ENCODE data around the gene CACNA1A. TPM values are rescaled to one million over a fixed set of nuclear protein-coding genes. Genes with fewer than 3 reads are reported as not detected.

Gene CACNA1A
- total RNA-seq, 1 donor = 0.21 TPM

- no peaks in the 10 kb centered on the region for H3K4me1 ChIP-seq (ENCODE audit: insufficient read depth, low read length)
- H3K9me3 ChIP-seq (ENCODE audit: low read depth, low read length) = no peaks in the 10 kb centered on the region
- H3K27me3 ChIP-seq (ENCODE audit: insufficient read depth, low read length) = peaks cover 46% of the 10 kb centered on the region
- H3K4me3 ChIP-seq (ENCODE audit: low read length) = no peak overlapping the region
These were observed 853 bp upstream of the CACNA1A start for GRCh38 chr19:13507053-13507611.

GRCh38 chr19:13505761-13506470, 363 bp downstream of the CACNA1A start:
- H3K27me3 ChIP-seq (ENCODE audit: insufficient read depth, low read length) = peaks cover 46% of the 10 kb centered on the region
- no peaks in the 10 kb centered on the region for H3K9me3 ChIP-seq (ENCODE audit: low read depth, low read length)
- no peaks in the 10 kb centered on the region for H3K4me1 ChIP-seq (ENCODE audit: insufficient read depth, low read length)
- no peak overlapping the region for H3K4me3 ChIP-seq (ENCODE audit: low read length)

- Histone ChIP-seq H3K4me3 (ENCODE audit: low read length) (no peak overlapping the region), H3K27me3 (ENCODE audit: insufficient read depth, low read length) (peaks cover 46% of the 10 kb centered on the region), H3K4me1 (ENCODE audit: insufficient read depth, low read length) (no peaks in the 10 kb centered on the region), H3K9me3 (ENCODE audit: low read depth, low read length) (no peaks in the 10 kb centered on the region)
These were observed 1.0 kb downstream of the CACNA1A start for GRCh38 chr19:13505164-13505695.

- no peaks in the 10 kb centered on the region for H3K9me3 ChIP-seq (ENCODE audit: low read depth, low read length)
- no peaks in the 10 kb centered on the region for H3K4me1 ChIP-seq (ENCODE audit: insufficient read depth, low read length)
- peaks cover 38% of the 10 kb centered on the region for H3K27me3 ChIP-seq (ENCODE audit: insufficient read depth, low read length)
- H3K4me3 ChIP-seq (ENCODE audit: low read length) = no peak overlapping the region
These were observed 2.6 kb downstream of the CACNA1A start for GRCh38 chr19:13503570-13504235.

GRCh38 chr19:13502231-13502630, 4.0 kb downstream of the CACNA1A start:
- H3K4me3 ChIP-seq (ENCODE audit: low read length) = no peak overlapping the region
- peaks cover 23% of the 10 kb centered on the region for H3K27me3 ChIP-seq (ENCODE audit: insufficient read depth, low read length)
- no peaks in the 10 kb centered on the region for H3K4me1 ChIP-seq (ENCODE audit: insufficient read depth, low read length)
- H3K9me3 ChIP-seq (ENCODE audit: low read depth, low read length) = no peaks in the 10 kb centered on the region

- Histone ChIP-seq H3K4me3 (ENCODE audit: low read length) (no peak overlapping the region), H3K27me3 (ENCODE audit: insufficient read depth, low read length) (peaks cover 7% of the 10 kb centered on the region), H3K9me3 (ENCODE audit: low read depth, low read length) (no peaks in the 10 kb centered on the region), H3K4me1 (ENCODE audit: insufficient read depth, low read length) (no peaks in the 10 kb centered on the region)
These were observed 6.6 kb downstream of the CACNA1A start for GRCh38 chr19:13499692-13500091.

GRCh38 chr19:13493516-13494310, 12.6 kb downstream of the CACNA1A start:
- Histone ChIP-seq H3K4me1 (ENCODE audit: insufficient read depth, low read length) (no peaks in the 10 kb centered on the region), H3K4me3 (ENCODE audit: low read length) (no peak overlapping the region), H3K9me3 (ENCODE audit: low read depth, low read length) (no peaks in the 10 kb centered on the region), H3K27me3 (ENCODE audit: insufficient read depth, low read length) (no peaks in the 10 kb centered on the region)

GRCh38 chr19:13492128-13492527, 14.2 kb downstream of the CACNA1A start:
- Histone ChIP-seq H3K27me3 (ENCODE audit: insufficient read depth, low read length) (no peaks in the 10 kb centered on the region), H3K4me3 (ENCODE audit: low read length) (no peak overlapping the region), H3K4me1 (ENCODE audit: insufficient read depth, low read length) (no peaks in the 10 kb centered on the region), H3K9me3 (ENCODE audit: low read depth, low read length) (no peaks in the 10 kb centered on the region)

- Histone ChIP-seq H3K9me3 (ENCODE audit: low read depth, low read length) (no peaks in the 10 kb centered on the region), H3K27me3 (ENCODE audit: insufficient read depth, low read length) (no peaks in the 10 kb centered on the region), H3K4me1 (ENCODE audit: insufficient read depth, low read length) (no peaks in the 10 kb centered on the region), H3K4me3 (ENCODE audit: low read length) (no peak overlapping the region)
These were observed 18.3 kb downstream of the CACNA1A start for GRCh38 chr19:13487985-13488384.

GRCh38 chr19:13484166-13484565, 22.1 kb downstream of the CACNA1A start:
- Histone ChIP-seq H3K9me3 (ENCODE audit: low read depth, low read length) (no peaks in the 10 kb centered on the region), H3K4me3 (ENCODE audit: low read length) (no peak overlapping the region), H3K27me3 (ENCODE audit: insufficient read depth, low read length) (no peaks in the 10 kb centered on the region), H3K4me1 (ENCODE audit: insufficient read depth, low read length) (no peaks in the 10 kb centered on the region)

- Histone ChIP-seq H3K4me3 (ENCODE audit: low read length) (no peak overlapping the region), H3K4me1 (ENCODE audit: insufficient read depth, low read length) (no peaks in the 10 kb centered on the region), H3K27me3 (ENCODE audit: insufficient read depth, low read length) (no peaks in the 10 kb centered on the region), H3K9me3 (ENCODE audit: low read depth, low read length) (no peaks in the 10 kb centered on the region)
These were observed 23.1 kb downstream of the CACNA1A start for GRCh38 chr19:13483215-13483614.

GRCh38 chr19:13478576-13478975, 27.7 kb downstream of the CACNA1A start:
- no peaks in the 10 kb centered on the region for H3K4me1 ChIP-seq (ENCODE audit: insufficient read depth, low read length)
- no peaks in the 10 kb centered on the region for H3K27me3 ChIP-seq (ENCODE audit: insufficient read depth, low read length)
- H3K9me3 ChIP-seq (ENCODE audit: low read depth, low read length) = peaks cover 5% of the 10 kb centered on the region
- no peak overlapping the region for H3K4me3 ChIP-seq (ENCODE audit: low read length)

- H3K4me3 ChIP-seq (ENCODE audit: low read length) = no peak overlapping the region
- H3K4me1 ChIP-seq (ENCODE audit: insufficient read depth, low read length) = no peaks in the 10 kb centered on the region
- H3K27me3 ChIP-seq (ENCODE audit: insufficient read depth, low read length) = no peaks in the 10 kb centered on the region
- peaks cover 5% of the 10 kb centered on the region for H3K9me3 ChIP-seq (ENCODE audit: low read depth, low read length)
These were observed 30.2 kb downstream of the CACNA1A start for GRCh38 chr19:13476071-13476470.

- peaks cover 5% of the 10 kb centered on the region for H3K9me3 ChIP-seq (ENCODE audit: low read depth, low read length)
- no peak overlapping the region for H3K4me3 ChIP-seq (ENCODE audit: low read length)
- H3K4me1 ChIP-seq (ENCODE audit: insufficient read depth, low read length) = no peaks in the 10 kb centered on the region
- no peaks in the 10 kb centered on the region for H3K27me3 ChIP-seq (ENCODE audit: insufficient read depth, low read length)
These were observed 31.2 kb downstream of the CACNA1A start for GRCh38 chr19:13475044-13475443.

- no peaks in the 10 kb centered on the region for H3K9me3 ChIP-seq (ENCODE audit: low read depth, low read length)
- no peaks in the 10 kb centered on the region for H3K4me1 ChIP-seq (ENCODE audit: insufficient read depth, low read length)
- no peak overlapping the region for H3K4me3 ChIP-seq (ENCODE audit: low read length)
- H3K27me3 ChIP-seq (ENCODE audit: insufficient read depth, low read length) = no peaks in the 10 kb centered on the region
These were observed 39.6 kb downstream of the CACNA1A start for GRCh38 chr19:13466697-13467096.
